Mammary epithelial cell (primary cell): Measurements from ENCODE around the gene PIP4K2A.

ENCODE experiments used
- EZH2 ChIP-seq: IDR thresholded peaks from 2 replicates; pipeline ENCODE4 v1.6.1; 2012; ENCODE audit warnings: low read length, inconsistent platforms, borderline replicate concordance
- TF ChIP-seq, protein P1 (sequence below), 2 donors: IDR thresholded peaks in 1 of 2; conservative IDR thresholded peaks in 1 of 2; 2 replicates each; pipeline ENCODE4 v1.5.1; 2011 to 2012; ENCODE audit warnings: inconsistent platforms in 2 of 2, low read length in 2 of 2, mild to moderate bottlenecking in 2 of 2, control low read depth in 1 of 2, low read depth in 1 of 2; ENCODE audit not compliant: insufficient read depth in 1 of 2; ENCODE audit errors: extremely low read depth in 1 of 2

DNA sequence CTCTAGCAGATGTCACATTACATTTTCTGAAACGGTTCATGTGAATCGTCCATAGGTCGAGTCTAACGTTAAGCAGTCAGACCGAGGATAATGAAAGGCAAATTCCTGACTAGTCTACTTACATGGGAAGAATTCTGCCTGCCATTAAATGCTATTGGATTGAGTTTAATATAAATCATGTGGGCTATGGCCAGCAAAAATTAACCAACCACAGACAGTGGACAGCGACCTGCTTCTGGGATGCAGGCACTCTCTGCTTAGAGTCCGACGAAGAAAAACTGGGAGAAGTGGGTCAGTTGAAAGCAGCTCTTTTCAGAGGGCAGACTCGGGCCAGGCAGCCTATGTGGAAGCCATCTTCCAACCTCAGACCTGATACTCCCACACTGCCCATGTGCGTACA, 16.6 kb downstream of the PIP4K2A start:
- TF ChIP-seq, protein P1, sequence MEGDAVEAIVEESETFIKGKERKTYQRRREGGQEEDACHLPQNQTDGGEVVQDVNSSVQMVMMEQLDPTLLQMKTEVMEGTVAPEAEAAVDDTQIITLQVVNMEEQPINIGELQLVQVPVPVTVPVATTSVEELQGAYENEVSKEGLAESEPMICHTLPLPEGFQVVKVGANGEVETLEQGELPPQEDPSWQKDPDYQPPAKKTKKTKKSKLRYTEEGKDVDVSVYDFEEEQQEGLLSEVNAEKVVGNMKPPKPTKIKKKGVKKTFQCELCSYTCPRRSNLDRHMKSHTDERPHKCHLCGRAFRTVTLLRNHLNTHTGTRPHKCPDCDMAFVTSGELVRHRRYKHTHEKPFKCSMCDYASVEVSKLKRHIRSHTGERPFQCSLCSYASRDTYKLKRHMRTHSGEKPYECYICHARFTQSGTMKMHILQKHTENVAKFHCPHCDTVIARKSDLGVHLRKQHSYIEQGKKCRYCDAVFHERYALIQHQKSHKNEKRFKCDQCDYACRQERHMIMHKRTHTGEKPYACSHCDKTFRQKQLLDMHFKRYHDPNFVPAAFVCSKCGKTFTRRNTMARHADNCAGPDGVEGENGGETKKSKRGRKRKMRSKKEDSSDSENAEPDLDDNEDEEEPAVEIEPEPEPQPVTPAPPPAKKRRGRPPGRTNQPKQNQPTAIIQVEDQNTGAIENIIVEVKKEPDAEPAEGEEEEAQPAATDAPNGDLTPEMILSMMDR (conservative IDR thresholded peaks at IDR 0.05 in 1 of 2, IDR thresholded peaks at IDR 0.05 in 1 of 2; ENCODE audit: extremely low read depth in 1 of 2, insufficient read depth in 1 of 2, low read depth in 1 of 2, low read length in 2 of 2), result no peak
- TF ChIP-seq EZH2, result no peak
